Measurements from ENCODE around the gene PPARG.
"Not testable (repeated sequence)": the region's sequence is repeated elsewhere in the genome, so short reads cannot be mapped to it uniquely, and the experiment has no call there.

The PPARG gene

DNA sequence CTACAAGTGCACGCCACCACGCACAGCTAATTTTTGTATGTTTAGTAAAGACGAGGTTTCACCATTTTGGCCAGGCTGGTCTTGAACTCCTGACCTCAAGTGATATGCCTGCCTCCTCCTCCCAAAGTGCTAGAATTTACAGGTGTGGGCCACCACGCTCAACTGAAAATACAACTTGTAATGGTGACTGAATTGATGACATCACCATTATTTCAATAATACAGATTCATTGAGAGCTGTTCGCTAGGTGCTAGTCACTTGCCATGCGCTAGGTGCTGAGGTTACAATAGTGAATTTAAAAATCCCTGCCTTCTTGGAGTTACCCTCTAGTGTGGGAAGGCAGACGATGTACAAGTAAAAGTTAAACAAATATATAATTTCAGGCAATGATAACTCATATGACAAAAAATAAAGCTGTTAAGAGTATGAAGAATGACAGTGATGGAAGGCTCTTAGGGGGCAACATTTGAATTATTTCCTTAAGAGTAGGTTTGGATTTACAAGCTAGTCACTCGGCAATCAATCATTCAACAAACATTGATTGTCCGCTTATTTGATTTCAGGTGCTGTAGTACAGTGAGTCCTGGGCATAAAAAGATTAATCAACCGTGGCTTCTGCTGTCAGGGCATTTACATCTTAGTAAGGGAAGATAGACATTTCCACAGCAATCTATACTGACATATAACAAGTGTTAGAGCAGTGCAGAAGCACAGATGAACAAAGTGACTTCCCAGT lies 9.1 kb upstream of the PPARG start:
- no peak for DNase-seq (ENCODE audit: low read depth in 2 of 2)

DNA sequence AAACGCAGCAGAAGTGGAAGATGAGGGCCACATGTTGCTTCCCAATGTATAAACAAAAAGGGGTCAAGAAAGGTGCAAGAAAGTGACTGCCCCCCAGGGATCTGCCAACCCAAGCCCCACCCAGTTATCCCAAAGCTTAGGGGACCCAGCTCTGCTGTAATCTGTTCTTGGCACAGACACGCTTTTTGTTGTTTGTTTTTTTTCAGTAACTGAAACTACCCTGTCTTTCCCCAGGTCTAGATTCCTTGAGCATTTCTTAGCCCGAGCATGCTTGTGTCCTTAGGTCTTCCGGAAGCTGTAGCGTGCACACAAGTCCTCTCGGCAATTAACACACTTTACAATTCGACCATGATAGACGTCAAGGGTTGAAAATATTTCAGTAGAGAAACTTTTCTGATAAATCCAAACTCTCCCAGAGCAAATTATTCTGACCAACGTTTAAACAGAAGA lies 8.5 kb upstream of the PPARG start:
- no peak for DNase-seq (ENCODE audit: low read depth in 2 of 2)

DNA sequence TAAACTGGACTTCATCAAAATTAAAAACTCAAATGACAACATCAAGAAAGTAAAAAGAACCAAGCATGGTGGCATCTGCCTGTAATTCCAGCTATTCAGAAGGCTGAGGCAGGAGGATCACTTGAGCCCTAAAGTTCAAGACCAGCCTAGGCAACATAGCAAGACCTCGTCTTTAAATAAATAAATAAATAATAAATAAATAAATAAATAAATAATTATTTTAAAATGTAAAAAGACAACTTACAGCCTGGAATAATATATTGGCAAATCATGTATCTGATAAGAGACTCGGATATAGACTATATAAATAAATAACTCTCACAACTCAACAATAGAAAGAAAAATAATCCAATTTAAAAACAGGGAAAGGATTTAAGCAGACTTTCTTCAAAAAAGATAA lies 4.3 kb upstream of the PPARG start:
- no peak for DNase-seq (ENCODE audit: low read depth in 2 of 2)

DNA sequence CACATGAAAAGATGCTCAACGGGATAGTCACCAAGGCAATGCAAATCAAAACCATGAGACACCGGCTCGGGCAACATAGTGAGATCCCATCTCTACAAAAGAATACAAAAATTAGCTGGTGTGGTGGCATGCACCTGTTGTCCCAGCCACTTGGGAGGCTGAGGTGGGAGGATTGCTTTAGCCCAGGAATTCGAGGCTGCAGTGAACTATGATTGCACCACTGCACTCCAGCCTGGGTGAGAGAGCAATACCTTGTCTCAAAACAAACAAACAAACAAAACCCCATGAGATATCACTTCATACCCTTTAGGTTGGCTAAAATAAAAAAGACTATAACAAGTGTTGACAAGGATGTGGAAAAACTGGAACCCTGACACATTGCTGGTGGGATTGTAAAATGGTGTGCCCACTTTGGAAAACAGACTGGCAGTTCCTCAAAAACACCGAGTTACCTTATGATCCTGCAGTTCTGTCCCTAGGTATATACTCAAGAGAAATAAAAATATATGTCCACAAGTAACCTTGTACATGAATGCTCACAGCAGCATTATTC lies 3.8 kb upstream of the PPARG start:
- DNase-seq (ENCODE audit: low read depth in 2 of 2) = no peak

DNA sequence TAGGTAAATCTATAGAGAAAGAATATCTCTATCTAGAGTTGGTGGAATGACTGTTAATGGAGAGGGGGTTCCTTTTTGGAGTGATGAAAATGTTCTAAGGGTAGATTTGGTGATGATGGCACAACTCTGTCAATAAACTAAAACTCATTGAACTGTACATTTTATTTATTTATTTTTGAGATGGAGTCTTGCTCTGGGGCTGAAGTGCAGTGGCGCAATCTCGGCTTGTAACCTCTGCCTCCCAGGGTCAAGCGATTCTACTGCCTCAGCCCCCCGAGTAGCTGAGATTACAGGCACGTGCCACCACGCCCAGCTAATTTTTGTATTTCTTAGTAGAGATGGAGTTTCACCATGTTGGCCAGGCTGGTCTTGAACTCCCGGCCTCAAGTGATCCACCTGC lies 3.1 kb upstream of the PPARG start:
- DNase-seq (ENCODE audit: low read depth in 2 of 2) = not testable (repeated sequence)

DNA sequence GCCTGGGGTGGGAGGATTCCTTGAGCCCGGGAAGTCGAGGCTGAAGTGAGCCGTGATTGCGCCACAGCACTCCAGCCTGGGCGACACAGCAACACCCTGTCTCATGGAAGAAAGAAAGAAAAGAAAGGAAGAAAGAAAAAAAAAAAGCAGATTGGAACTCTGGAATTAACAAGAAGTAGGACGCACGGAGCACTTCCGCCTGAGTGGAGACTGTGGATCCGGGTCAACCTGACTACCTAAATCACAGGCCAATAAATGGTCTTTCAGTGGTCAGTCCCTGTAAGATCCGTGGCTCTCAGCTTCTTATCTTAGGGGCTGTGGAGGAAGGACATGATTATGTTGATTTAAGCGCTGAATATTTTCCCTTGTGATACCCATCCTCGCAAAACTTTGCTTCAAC lies 2.4 kb upstream of the PPARG start:
- DNase-seq (ENCODE audit: low read depth in 2 of 2) = no peak

DNA sequence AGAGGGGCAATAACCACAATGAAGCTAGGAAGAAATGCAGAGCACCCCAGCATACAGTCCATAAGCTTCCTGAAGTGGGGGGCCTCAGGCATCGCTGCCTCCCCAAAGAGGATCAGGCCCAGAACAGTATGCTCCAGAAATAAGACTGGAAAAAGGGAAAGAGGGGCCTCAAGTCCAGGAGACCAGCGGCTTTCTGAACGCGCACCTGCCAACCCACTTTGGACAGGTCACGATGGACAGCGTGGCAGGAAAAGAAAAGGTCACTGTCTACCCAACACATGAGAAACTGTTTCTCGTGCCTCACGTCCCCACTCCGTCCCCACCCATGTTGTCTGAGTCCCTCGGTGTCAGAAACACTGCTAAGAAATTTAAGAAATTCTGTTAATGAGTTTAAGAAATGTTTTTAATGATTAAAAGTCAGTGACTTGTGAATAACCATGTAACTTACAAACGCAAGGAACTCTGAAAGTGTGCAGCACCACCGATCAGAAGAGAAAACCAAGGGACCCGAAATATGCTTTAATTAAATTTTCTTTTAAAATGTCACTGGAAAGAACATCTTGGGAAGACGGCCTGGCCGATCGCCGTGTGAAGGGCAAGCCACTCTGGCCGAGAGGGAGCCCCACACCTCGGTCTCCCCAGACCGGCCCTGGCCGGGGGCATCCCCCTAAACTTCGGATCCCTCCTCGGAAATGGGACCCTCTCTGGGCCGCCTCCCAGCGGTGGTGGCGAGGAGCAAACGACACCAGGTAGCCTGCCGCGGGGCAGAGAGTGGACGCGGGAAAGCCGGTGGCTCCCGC lies 1.7 kb upstream of the PPARG start:
- DNase-seq (ENCODE audit: low read depth in 2 of 2) = no peak

DNA sequence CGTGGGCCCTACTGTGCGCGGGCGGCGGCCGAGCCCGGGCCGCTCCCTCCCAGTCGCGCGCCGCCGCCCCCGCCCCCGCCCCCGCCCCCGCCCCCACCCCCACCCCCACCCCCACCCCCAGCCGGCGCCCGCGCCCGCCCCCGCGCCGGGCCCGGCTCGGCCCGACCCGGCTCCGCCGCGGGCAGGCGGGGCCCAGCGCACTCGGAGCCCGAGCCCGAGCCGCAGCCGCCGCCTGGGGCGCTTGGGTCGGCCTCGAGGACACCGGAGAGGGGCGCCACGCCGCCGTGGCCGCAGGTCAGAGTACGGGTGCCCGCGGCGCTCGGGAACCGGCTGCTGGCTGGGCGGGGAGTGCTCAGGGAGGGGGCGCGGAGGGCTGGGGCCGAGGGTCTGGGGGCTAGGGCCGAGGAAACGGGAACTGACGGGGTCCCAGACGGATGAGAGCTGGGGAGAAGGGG lies 1.1 kb upstream of the PPARG start:
- DNase-seq (ENCODE audit: low read depth in 2 of 2) = no peak

DNA sequence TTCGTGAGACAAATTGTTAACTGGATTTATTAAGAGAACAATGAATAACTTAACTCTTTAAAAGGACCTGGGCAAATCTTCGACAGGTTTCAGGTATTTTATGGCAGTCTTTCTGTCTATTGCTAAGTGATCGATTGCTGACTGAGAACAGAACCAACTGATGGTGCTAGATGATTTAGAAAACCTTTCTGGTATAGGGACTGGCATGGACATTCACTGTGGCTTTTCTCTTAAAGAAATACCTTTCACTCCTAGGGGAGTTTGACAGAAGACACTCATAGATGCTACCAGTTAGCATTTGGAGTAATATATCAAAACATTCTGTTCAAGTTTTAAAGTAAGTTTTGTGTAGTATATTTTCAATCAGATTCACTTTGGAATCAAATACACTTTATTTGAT lies 654 bp downstream of the PPARG start:
- no peak for DNase-seq (ENCODE audit: low read depth in 2 of 2)

DNA sequence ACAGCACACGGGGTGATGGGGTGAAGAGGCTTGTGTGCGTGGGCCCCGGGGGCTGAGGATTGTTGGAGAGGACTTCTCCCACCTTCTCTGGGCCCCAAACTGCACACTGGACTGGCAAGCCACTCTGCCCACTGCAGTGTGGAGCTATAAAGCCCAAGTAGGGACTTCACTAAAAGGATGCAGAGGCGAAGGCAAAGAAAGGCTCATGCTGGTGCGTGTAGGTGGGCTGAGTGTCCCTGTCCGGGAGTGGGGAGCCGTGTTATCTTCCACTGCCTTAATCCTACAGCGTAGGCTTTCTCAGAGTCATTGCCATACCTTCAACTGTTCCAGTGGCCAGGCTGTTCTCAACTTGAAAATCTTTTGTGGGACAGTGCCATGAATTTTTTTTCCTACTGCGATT lies 3.9 kb downstream of the PPARG start:
- DNase-seq (ENCODE audit: low read depth in 2 of 2) = no peak

DNA sequence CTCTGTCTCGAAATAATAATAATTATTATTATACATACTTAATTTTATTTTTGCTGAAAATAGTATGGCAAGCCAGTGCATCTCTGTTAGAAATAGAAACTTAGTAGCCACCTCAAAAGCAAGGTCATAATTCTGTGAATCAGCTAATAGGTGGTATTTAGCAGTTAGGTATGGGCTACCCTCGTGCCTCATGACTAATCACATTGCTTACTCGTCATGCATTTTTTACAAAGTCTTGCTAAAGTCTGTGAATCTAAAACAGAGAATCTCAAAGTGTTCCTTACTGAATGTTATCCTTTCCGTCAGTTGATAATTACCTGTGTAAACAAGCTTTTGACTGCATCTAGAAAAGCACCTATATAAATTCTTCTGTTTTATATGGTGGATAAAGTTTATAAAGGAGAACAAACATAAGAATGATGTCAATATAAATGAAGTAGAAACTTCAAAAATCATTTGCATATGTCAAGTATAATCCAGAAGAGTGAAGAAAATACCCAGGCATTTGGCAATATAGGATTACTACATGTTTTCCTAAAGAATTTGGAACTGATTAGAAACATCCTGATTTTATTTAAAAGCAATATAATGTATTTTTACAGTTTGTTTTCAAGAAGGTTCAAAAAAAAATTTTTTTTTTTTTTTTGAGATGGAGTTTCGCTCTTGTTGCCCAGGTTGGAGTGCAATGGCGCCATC lies 6.2 kb downstream of the PPARG start:
- DNase-seq (ENCODE audit: low read depth in 2 of 2) = no peak

DNA sequence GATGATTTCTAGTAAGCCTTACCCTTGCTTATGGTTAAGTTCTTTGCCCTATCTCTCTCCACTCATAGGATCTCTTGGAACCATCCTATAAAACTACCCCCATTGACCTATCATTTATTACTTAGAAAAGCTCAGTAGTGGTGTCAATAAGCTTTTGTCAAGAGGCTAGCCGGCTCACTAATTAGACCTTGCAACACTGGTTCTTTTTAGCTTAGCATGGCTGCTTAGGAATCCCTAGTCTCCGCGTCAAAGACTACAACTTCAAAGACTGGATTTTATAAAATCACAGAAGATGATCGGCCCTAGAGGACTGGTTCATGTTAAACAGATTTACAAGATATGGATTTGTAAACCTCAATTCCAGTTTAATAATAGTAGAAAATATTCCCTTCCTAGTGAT lies 7.6 kb downstream of the PPARG start:
- no peak for DNase-seq (ENCODE audit: low read depth in 2 of 2)

DNA sequence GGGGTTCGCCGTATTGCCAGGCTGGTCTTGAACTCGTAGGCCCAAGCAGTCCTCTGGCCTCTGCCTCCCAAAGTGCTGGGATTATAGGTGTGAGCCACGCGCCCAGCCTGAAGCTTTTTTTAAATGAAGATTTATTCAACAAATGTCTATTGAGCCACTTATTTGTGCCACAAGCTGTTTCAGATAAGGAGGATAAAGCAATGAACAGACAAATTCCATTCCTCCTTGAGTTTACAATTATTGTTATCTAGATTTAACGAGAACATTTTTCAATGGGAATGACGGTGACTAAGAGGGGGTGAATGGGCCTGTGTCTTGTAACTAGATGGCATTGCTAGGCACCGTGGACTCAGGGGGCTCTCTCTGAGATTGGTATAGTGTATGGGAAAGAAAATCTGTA lies 10.2 kb downstream of the PPARG start:
- no peak for DNase-seq (ENCODE audit: low read depth in 2 of 2)

DNA sequence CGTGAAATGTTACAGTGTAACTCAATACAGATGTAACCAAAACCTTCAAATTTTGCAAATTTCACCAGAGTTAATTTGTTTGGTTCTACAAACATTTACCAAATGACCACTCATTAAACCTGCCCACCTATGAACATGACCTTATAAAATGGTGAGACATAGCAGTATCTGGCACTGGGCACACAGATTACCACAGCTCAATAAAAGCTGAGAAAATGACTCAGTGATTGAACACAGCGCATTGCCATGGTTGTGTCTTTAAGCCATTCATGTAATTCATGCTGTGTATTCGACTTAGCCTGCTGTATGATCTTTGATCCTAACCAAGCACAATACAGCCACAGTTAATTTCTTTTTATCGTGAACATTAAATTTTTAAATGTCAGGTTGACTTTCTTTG lies 11.3 kb downstream of the PPARG start:
- no peak for DNase-seq (ENCODE audit: low read depth in 2 of 2)

DNA sequence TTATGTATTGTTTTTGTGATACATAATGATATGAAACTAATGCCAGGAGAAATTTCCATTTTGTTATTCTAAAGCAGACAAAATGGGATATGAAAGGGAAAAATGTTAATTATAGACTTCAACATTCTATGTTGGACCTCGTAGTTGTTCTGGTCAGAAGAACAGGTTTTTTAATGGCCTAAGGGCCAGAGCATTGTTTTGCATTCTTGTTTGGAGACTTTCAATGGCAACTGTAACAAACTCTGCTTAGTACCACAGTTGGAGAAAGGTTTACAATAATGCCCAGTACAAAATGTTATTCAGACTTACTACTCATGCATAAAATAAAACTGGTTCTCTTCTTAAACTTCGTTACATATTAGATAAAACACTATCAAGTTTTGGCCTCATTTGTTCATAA lies 12.2 kb downstream of the PPARG start:
- DNase-seq (ENCODE audit: low read depth in 2 of 2) = no peak

DNA sequence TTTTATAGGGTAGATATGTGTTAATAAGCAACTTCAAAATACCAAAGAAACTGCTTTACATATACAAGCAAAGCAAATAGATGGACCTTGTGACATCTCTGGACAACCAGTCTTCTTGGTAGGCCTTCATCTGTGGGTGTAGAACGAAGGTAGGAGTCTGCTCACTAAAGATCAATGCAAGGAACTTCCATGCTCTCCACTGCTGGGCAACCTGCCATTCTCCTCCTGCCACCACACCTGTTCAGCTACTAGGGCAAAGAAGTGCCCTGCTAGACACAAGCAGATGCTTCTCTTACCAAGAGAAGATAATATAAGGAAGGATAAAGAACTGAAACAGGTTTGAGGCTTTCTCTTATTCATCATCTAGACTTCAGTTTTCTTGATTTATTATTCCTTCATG lies 12.6 kb downstream of the PPARG start:
- DNase-seq (ENCODE audit: low read depth in 2 of 2) = no peak

DNA sequence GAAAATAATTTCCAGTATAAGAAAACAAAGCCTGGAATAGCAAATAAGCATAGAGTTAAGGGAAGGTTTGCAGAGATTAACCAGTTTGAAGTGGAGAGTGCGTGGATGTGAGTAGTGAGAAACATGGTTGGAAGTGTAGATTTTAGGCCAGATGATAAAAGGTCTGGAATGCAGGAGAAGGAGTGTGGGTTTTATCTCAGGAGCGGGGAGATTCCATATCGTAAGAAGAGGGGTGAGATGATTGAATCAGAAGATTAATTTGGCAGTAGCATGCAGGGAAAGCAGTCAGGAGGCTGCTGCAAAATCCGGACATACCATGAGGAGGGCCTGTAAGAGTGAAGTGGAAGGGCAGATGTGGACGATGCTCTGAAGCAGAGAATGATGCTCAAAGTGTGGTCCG lies 13.7 kb downstream of the PPARG start:
- DNase-seq (ENCODE audit: low read depth in 2 of 2) = no peak

DNA sequence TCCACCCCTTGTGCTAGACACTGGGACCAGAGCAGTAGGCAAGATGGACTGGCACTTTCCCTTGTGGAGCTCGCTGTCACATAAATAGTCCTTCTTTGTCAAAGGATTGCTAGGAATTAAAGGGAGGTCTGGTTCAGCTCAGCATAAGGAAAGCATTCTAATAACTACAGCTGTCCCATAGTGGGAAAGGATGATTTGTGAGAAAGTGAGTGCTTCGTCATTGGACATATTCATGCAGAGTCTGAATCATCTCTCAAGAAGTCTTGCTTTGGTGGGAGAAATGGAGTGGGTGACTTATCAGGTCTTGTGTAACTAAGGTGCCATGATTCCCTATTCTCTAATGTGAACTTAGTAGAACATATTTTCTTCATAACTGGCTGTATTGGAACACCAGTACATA lies 14.7 kb downstream of the PPARG start:
- DNase-seq (ENCODE audit: low read depth in 2 of 2) = no peak

DNA sequence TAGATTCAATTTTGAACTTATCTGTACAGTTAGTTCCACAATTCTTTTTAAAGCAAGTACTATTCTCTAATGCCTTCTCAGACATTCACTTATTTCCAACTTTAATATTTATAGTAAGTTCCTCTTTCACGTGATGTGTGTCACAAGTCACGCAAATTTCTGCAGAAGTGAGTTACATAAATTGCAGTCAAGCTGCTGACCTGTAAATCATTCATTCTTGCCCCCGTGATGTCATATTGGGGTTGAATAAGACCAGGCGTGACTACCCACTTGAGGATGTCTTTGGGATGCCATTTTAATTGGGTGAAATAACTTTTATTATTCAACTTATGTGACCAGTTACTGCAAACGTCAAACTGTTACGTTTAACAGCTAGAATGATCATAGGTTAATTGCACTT lies 15.1 kb downstream of the PPARG start:
- no peak for DNase-seq (ENCODE audit: low read depth in 2 of 2)

DNA sequence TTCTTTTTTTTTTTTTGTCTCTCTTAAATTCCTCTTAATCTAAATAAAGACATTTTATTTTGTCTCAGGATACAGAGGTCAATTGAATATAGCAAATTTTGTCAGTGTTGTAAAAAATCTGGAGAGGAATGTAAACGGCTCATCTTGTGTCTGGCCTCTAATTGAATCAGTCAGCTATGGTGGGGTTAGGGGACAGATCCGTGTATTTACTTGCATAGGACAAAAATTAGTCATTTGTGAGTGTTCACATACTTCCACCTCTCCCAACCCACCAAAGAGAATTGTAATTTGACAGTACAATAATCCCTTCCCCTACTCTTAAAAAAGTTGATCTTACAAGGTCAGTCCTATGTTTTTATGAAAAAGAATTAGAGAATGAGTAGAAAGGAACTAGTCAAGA lies 18.3 kb downstream of the PPARG start:
- no peak for DNase-seq (ENCODE audit: low read depth in 2 of 2)

DNA sequence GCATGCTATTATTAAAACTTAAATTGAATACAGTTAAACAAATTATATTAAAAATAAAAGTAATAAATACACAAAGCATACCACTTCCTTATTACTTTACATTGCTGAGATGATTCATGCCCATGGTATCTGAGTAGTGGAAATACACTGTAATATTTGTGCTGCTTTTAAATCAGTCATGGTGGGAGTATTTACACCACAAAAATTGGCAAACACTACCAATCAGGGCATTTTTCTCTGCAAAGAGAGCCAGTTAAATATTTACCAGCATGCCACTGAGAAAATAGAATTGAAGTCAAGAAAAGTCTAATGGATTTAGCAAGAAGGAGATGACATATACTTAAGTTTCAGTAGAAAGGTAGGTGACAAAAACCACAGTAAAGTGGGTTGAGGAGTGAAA lies 19.6 kb downstream of the PPARG start:
- no peak for DNase-seq (ENCODE audit: low read depth in 2 of 2)

DNA sequence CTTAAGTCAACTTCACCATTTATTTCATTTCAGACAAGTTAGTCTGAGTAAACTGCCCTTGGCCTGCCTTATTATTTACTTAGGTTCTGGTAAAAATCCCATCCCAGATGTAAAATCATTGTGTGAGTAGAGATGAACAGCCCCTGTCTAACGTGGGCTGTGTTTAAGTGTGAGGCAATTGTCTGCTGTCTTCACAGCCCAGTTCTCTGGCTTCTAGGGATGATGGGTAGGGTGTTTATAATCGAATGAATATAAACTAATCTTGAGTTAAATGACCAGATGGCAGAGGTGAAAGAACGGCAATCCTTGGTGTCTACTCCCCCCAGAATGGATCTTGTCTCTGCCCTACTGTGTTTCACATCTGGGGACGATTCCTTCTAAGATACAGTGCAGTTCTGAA lies 20.8 kb downstream of the PPARG start:
- no peak for DNase-seq (ENCODE audit: low read depth in 2 of 2)
